IPS-15b (cell line): Measurements from ENCODE around the gene FAHD2A.
"Not testable (repeated sequence)": the region's sequence is repeated elsewhere in the genome, so short reads cannot be mapped to it uniquely, and the experiment has no call there.

Source experiments
- H3K27me3 ChIP-seq: one replicate; pipeline ENCODE4 v1.6.1; 2013; ENCODE audit warnings: low read length; ENCODE audit not compliant: control insufficient read depth, insufficient read depth
- H3K36me3 ChIP-seq: one replicate; pipeline ENCODE4 v1.6.1; 2013; ENCODE audit warnings: low read length; ENCODE audit not compliant: control insufficient read depth, insufficient read depth
- H3K4me1 ChIP-seq: one replicate; pipeline ENCODE4 v1.6.1; 2013; ENCODE audit warnings: mild to moderate bottlenecking, low read length; ENCODE audit not compliant: control insufficient read depth, insufficient read depth
- H3K4me3 ChIP-seq: one replicate; pipeline ENCODE4 v1.5.1; 2013; ENCODE audit warnings: low read depth, low read length
- H3K9ac ChIP-seq: one replicate; pipeline ENCODE4 v1.6.1; 2013; ENCODE audit warnings: low read depth, mild to moderate bottlenecking, low read length
- H3K9me3 ChIP-seq: one replicate; pipeline ENCODE4 v1.6.1; 2013; ENCODE audit warnings: mild to moderate bottlenecking, low read length; ENCODE audit not compliant: control insufficient read depth, insufficient read depth

The FAHD2A gene

GRCh38 chr2:95429748-95430467 lies 27.4 kb downstream of the FAHD2A start:
- H3K27me3 ChIP-seq, H3K36me3 ChIP-seq, H3K9me3 ChIP-seq, H3K4me1 ChIP-seq, H3K9ac ChIP-seq, H3K4me3 ChIP-seq: not testable (repeated sequence)

- H3K4me3 ChIP-seq, result not testable (repeated sequence)
These were observed 30.9 kb downstream of the FAHD2A start for GRCh38 chr2:95433373-95433772.

GRCh38 chr2:95433973-95434372 lies 31.5 kb downstream of the FAHD2A start:
- H3K4me3 ChIP-seq, H3K9ac ChIP-seq, H3K36me3 ChIP-seq, H3K4me1 ChIP-seq, H3K27me3 ChIP-seq, H3K9me3 ChIP-seq: not testable (repeated sequence)

More at GRCh38 chr2:95433373-95433772, 30.9 kb downstream of the FAHD2A start:
- H3K9me3 ChIP-seq, H3K4me1 ChIP-seq, H3K36me3 ChIP-seq, H3K9ac ChIP-seq, H3K27me3 ChIP-seq: not testable (repeated sequence)

- H3K4me3 ChIP-seq, H3K27me3 ChIP-seq, H3K4me1 ChIP-seq, H3K9ac ChIP-seq, H3K36me3 ChIP-seq, H3K9me3 ChIP-seq: not testable (repeated sequence)
These were observed 32.1 kb downstream of the FAHD2A start for GRCh38 chr2:95434507-95435076.

GRCh38 chr2:95435162-95435871 lies 32.8 kb downstream of the FAHD2A start:
- H3K9me3 ChIP-seq, H3K4me1 ChIP-seq, H3K36me3 ChIP-seq, H3K4me3 ChIP-seq, H3K9ac ChIP-seq, H3K27me3 ChIP-seq: not testable (repeated sequence)

- H3K36me3 ChIP-seq, H3K4me1 ChIP-seq, H3K4me3 ChIP-seq: not testable (repeated sequence)
These were observed 33.3 kb downstream of the FAHD2A start for GRCh38 chr2:95435872-95436209.

GRCh38 chr2:95442474-95443099 lies 40.1 kb downstream of the FAHD2A start:
- H3K36me3 ChIP-seq, H3K27me3 ChIP-seq, H3K9me3 ChIP-seq, H3K4me1 ChIP-seq, H3K4me3 ChIP-seq, H3K9ac ChIP-seq: not testable (repeated sequence)

More at GRCh38 chr2:95435872-95436209, 33.3 kb downstream of the FAHD2A start:
- H3K9ac ChIP-seq, H3K27me3 ChIP-seq, H3K9me3 ChIP-seq: not testable (repeated sequence)

- H3K4me1 ChIP-seq, H3K27me3 ChIP-seq, H3K9me3 ChIP-seq, H3K36me3 ChIP-seq, H3K4me3 ChIP-seq, H3K9ac ChIP-seq: not testable (repeated sequence)
These were observed 42.8 kb downstream of the FAHD2A start for GRCh38 chr2:95445317-95445716.

- not testable (repeated sequence) for H3K4me1 ChIP-seq, H3K9ac ChIP-seq, H3K36me3 ChIP-seq, H3K4me3 ChIP-seq, H3K27me3 ChIP-seq, H3K9me3 ChIP-seq
These were observed 60.8 kb downstream of the FAHD2A start for GRCh38 chr2:95463292-95463691.
